Esophagus (tissue), 2 donors: ENCODE results near the gene TECR. TPM values are rescaled to one million over a fixed set of nuclear protein-coding genes. Genes with fewer than 3 reads are reported as not detected.
"Not testable (repeated sequence)": the region's sequence is repeated elsewhere in the genome, so short reads cannot be mapped to it uniquely, and the experiment has no call there.

Experiments
- H3K27ac ChIP-seq, 2 donors: one replicate each; pipeline ENCODE4 v1.5.1; 2013; ENCODE audit warnings: low read depth in 2 of 2, mild to moderate bottlenecking in 2 of 2, inconsistent platforms in 1 of 2, low read length in 1 of 2, moderate library complexity in 1 of 2
- H3K27me3 ChIP-seq, 2 donors: one replicate each; pipeline ENCODE4 v1.6.1; 2013; ENCODE audit warnings: low read length in 2 of 2, control low read depth in 1 of 2, mild to moderate bottlenecking in 1 of 2; ENCODE audit not compliant: insufficient read depth in 2 of 2, control insufficient read depth in 1 of 2
- H3K36me3 ChIP-seq, 2 donors: one replicate each; pipeline ENCODE4 v1.6.1; 2013; ENCODE audit warnings: low read length in 1 of 2; ENCODE audit not compliant: control insufficient read depth in 2 of 2, insufficient read depth in 2 of 2
- H3K4me1 ChIP-seq, 2 donors: one replicate each; pipeline ENCODE4 v1.6.1; 2013; ENCODE audit warnings: low read length in 1 of 2; ENCODE audit not compliant: control insufficient read depth in 2 of 2, insufficient read depth in 2 of 2
- H3K4me3 ChIP-seq, 2 donors: one replicate each; pipeline ENCODE4 v1.5.1; 2013; ENCODE audit warnings: low read length in 2 of 2, mild to moderate bottlenecking in 2 of 2, low read depth in 1 of 2, moderate library complexity in 1 of 2
- H3K9me3 ChIP-seq, 2 donors: one replicate each; pipeline ENCODE4 v1.6.1; 2013; ENCODE audit warnings: mild to moderate bottlenecking in 2 of 2, low read depth in 1 of 2, low read length in 1 of 2, moderate library complexity in 1 of 2; ENCODE audit not compliant: control insufficient read depth in 2 of 2, insufficient read depth in 1 of 2
- WGBS, 2 donors: extraction: QIAGEN DNeasy Blood & Tissue Kit; methylation state at CpG; one replicate each; pipeline ENCODE4 v1.1.7; 2013; 5-methylcytosine and 5-hydroxymethylcytosine counted together
- polyA plus RNA-seq, 2 donors: library from polyadenylated mRNA; stranded (reverse); fragments of 200-250 nt; gene quantifications; one replicate each; pipeline ENCODE4 v1.2.3, GENCODE V29; 2013
- donor health status: healthy with polysubstance abuse.
- donor health status: Bipolar disorder and iron deficiency.

The TECR gene
- polyA plus RNA-seq, 2 donors: 362 to 444 TPM

DNA sequence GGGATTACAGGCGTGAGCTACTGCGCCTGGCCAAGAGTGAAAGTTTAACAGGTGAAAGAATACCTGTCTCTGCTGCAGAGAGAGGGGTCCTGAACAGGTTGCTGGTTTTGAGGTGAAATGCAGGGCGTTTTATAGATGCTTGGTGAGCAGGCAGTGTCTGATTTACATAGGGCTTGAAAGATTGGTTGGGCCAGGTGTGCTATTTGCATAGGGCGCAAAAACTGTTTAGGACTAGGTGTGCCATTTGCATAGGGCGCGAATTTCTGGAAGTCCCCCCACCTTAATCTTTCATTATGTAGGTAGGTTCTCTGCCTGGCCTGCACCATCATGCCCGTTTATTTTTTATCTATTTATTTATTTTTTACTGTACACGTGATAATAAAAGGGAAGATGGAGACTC, 47.0 kb downstream of the TECR start:
- Histone ChIP-seq H3K4me3 (no peak overlapping the region), H3K36me3 (no peaks in the 10 kb centered on the region), H3K27ac (no peak overlapping the region), H3K9me3 (no peaks in the 10 kb centered on the region), H3K4me1 (no peaks in the 10 kb centered on the region), H3K27me3 (no peaks in the 10 kb centered on the region)
- 77 to 81% methylated on average over 8 of the region's 8 CpGs for WGBS, 2 donors

DNA sequence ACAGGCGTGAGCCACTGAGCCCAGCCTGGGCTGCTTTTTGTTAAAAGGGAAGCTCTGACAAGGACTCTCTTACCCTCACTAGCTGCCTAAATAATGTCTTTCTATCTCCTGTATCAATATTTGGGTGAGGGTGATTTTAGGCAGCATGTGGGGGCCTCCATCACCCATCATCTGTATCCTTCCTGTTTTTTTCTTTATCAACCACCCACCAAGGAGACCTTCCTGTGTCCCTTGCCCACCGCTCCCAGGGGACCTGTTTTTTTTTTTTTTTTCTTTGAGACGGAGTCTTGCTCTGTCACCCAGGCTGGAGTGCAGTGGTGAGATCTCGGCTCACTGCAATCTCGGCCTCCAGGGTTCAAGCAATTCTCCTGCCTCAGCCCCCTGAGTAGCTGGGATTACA, 47.9 kb downstream of the TECR start:
- no peak overlapping the region for H3K27ac ChIP-seq
- H3K9me3 ChIP-seq: no peaks in the 10 kb centered on the region
- no peaks in the 10 kb centered on the region for H3K27me3 ChIP-seq
- no peaks in the 10 kb centered on the region for H3K4me1 ChIP-seq
- no peaks in the 10 kb centered on the region for H3K36me3 ChIP-seq
- WGBS, 2 donors: 76 to 80% methylated on average over 5 of the region's 5 CpGs
- no peak overlapping the region for H3K4me3 ChIP-seq

DNA sequence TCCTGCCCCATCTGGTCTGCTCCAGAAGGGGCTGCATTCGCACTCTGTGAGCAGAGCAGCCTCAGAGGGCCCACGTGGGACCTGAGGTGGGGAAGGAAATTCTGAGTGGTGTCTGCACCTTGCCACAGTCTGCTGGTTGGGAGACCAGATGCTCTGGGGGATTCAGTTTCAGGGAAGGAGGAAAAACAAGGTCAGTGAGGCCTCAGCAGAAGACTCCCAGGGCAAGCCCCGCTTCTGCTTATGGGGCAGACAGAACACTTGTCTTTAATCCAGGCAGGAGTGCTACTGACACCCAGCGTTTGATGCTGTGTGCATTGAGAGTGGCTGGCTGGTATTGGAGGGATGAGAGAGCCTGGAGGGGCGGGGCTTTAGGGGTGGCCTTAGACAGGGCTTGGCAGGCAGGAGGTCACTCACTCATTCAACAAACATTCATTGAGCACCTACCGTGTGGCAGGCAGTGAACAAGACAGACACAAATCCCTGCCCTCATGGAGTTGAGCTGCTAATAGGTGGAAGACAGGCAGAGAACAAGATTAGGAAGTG, 48.6 kb downstream of the TECR start:
- Histone ChIP-seq H3K27ac (no peak overlapping the region), H3K4me1 (no peaks in the 10 kb centered on the region), H3K36me3 (no peaks in the 10 kb centered on the region), H3K9me3 (no peaks in the 10 kb centered on the region), H3K27me3 (no peaks in the 10 kb centered on the region), H3K4me3 (no peak overlapping the region)
- 47 to 50% methylated on average over 6 of the region's 6 CpGs for WGBS, 2 donors

DNA sequence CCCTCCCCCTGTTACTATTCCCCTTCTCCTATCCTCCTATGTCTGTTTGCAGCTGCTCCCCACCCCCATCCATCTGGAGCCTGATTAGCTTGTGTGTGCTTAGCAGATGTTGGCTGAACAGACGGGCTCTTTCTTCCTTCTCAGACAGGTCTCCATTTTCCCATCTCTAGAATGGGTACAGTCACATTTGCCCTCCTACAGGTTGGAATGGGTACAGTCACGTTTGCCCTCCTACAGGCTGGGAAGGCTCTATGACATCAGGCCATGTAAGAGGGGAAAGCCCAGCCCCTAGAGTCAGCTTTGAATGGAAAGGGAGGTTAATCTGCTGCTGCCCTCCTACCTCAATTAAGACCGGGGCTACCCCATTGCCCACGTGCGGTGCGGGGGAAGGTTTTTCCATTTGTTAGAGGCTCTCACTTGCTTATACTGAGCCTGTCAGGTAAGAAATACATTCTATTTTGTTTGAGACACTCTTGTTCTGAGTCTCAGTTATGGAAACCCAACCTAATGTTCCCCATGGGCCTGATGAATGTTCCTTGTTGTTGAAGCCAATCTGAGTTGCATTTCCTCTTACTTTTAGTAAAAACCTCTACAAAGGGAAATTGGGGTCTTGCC, 51.3 kb downstream of the TECR start:
- Histone ChIP-seq H3K27ac (no peak overlapping the region), H3K36me3 (no peaks in the 10 kb centered on the region), H3K27me3 (no peaks in the 10 kb centered on the region), H3K4me1 (no peaks in the 10 kb centered on the region), H3K4me3 (no peak overlapping the region), H3K9me3 (no peaks in the 10 kb centered on the region)
- 54 to 58% methylated on average over 6 of the region's 6 CpGs for WGBS, 2 donors

DNA sequence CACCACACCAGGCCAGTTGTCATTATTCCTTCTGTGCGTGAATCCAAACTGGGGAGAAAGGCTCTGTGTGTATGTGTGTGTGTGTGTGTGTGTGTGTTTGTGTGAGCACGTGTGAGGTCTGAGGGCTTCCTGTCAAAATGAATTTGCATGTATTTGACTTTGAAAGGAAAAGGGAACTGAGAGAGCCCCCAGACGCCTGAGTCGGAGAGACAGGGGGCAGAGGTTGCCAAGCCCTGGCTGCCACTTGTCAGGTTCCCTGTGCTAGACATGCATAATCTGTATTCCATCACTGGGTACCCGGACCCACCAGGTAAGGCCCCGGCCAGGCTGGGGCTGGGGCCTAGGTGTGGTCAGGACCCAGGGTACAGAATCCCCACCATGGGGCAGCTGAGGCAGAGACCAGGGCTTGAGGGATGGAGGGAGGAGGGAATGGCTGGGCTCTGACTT, 53.5 kb downstream of the TECR start, which contains the start of gene CLEC17A:
TSS of gene CLEC17A (plus strand) at position 191 of the 447 bp plus-strand sequence. CDS start at position 268, 77 bp downstream.
- WGBS, 2 donors: 44 to 49% methylated on average over 6 of the region's 6 CpGs
- Histone ChIP-seq H3K4me3 (no peak within 1 kb of the TSS), H3K27ac (no peak within 1 kb of the TSS)

DNA sequence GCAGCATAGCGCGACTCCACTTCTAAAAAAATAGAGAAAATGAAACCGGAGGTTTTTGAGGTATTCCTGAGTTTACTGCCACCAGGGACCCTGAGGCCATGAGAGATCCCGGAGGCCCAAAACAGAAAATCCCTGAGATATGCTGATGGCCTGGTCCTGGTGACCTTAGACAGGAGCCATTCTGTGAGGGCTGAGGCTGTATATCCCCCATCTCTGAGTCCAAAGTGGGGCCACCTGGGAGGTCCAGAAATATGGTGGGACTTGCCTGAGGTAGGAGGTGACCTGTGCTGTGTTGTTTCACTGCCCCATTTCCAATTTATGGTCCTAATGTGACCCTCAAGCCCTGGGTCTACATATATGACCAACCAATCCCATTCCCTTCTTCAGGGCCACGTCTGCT, 55.0 kb downstream of the TECR start:
- not testable (repeated sequence) for H3K27me3 ChIP-seq, H3K4me3 ChIP-seq, H3K36me3 ChIP-seq, H3K4me1 ChIP-seq, H3K27ac ChIP-seq, H3K9me3 ChIP-seq
- WGBS, 2 donors: 87 to 92% methylated on average over 4 of the region's 5 CpGs

More for the DNA sequence above, 53.5 kb downstream of the TECR start, which contains the start of gene CLEC17A:
- no peaks in the 10 kb centered on the region for H3K27me3 ChIP-seq
- no peaks in the 10 kb centered on the region for H3K4me1 ChIP-seq
- H3K9me3 ChIP-seq: no peaks in the 10 kb centered on the region
- no peaks in the 10 kb centered on the region for H3K36me3 ChIP-seq

DNA sequence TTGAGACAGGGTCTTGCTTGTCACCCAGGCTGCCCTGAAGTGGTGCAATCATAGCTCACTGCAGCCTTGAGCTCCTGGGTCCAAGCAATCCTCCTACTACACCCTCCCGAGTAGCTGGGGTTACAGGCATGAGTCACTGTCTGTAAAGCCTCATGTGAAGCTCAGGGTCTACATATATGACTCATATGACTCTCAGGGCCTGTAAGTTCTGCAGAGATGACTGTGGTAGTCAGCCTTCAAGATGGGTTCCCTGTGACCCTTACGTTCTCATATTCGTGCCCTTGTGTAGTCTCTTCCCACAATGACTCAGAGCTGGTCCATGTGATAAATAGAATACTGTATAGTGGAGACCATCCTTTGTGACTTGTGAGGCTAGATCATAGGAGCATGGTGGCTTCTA, 55.8 kb downstream of the TECR start:
- not testable (repeated sequence) for H3K36me3 ChIP-seq, H3K4me3 ChIP-seq, H3K27me3 ChIP-seq, H3K4me1 ChIP-seq, H3K27ac ChIP-seq, H3K9me3 ChIP-seq
- WGBS, 2 donors: 52 to 58% methylated on average over 3 of the region's 3 CpGs

DNA sequence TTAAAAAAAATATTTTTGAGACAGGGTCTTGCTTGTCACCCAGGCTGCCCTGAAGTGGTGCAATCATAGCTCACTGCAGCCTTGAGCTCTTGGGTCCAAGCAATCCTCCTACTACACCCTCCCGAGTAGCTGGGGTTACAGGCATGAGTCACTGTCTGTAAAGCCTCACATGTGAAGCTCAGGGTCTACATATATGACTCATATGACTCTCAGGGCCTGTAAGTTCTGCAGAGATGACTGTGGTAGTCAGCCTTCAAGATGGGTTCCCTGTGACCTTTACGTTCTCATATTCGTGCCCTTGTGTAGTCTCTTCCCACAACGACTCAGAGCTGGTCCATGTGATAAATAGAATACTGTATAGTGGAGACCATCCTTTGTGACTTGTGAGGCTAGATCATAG, 60.0 kb downstream of the TECR start:
- not testable (repeated sequence) for H3K27me3 ChIP-seq, H3K27ac ChIP-seq, H3K4me3 ChIP-seq, H3K4me1 ChIP-seq, H3K9me3 ChIP-seq, H3K36me3 ChIP-seq
- whole genome bisulfite sequencing, 2 donors: 59 to 75% methylated on average over 3 to 4 of the region's 4 CpGs

DNA sequence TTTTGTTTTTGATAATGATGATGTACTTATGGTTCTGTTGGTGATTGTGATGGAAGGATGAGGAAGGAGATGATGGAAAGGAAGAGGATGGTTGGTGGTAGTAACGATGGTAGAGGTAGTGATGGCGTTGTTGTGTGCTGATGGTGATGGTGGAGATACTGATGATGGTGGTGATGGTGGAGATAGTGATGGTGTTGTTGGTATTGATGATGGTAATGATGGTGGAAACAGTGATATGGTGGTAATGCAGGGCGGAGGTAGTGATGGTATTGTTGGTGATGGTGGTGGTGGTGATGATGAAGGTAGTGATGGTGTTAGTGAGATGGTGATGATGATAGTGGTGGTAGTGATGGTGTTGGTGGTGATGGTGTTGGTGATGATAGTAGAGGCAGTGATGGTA, 66.2 kb downstream of the TECR start:
- WGBS, 2 donors: 86 to 90% methylated on average over 3 of the region's 3 CpGs
- no peak overlapping the region for H3K27ac ChIP-seq
- no peaks in the 10 kb centered on the region for H3K27me3 ChIP-seq
- no peaks in the 10 kb centered on the region for H3K4me1 ChIP-seq
- H3K9me3 ChIP-seq: no peaks in the 10 kb centered on the region
- no peak overlapping the region for H3K4me3 ChIP-seq
- H3K36me3 ChIP-seq: no peaks in the 10 kb centered on the region

DNA sequence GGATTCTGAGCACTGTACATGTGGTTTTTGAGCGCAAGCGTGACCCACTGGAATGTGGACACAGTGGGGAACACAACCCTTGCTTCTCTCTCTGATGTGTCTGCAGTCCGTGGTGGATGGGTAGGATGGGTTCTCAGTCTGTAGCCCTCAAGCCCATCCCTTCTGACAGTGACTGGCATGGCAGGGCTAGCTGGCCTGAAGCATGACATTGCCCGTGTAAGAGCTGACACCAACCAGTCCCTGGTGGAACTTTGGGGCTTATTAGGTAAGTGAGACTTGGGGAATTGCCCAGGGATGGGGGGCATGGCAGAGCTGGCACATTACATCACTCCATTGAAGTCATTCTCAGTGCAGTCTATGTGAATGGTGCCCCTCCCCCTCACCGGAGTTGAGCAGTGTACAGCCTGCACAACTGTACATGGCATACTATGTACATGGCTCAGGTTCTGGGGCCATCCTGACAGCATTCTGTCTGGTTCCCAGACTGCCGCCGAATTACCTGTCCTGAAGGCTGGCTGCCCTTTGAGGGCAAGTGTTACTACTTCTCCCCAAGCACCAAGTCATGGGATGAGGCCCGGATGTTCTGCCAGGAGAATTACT, 70.3 kb downstream of the TECR start:
- Histone ChIP-seq H3K36me3 (no peaks in the 10 kb centered on the region), H3K27ac (no peak overlapping the region), H3K27me3 (no peaks in the 10 kb centered on the region), H3K4me3 (no peak overlapping the region), H3K4me1 (no peaks in the 10 kb centered on the region), H3K9me3 (peaks cover 0 to 2% of the 10 kb centered on the region in 2 donors)
- WGBS, 2 donors: 84 to 88% methylated on average over 8 of the region's 8 CpGs
